PFSK-1 (cell line): Measurements from ENCODE around the gene BNIPL.

Source experiments
- FOXP2 ChIP-seq: optimal IDR thresholded peaks from 2 replicates; pipeline ENCODE3; 2011; ENCODE audit warnings: borderline replicate concordance, control low read depth, inconsistent platforms; ENCODE audit not compliant: insufficient read depth; ENCODE audit errors: extremely low read length, extremely low read depth
- POLR2AphosphoS5 ChIP-seq: IDR thresholded peaks from 2 replicates; pipeline ENCODE4 v1.6.1; 2012; ENCODE audit warnings: low read depth, mild to moderate bottlenecking, control low read depth, low read length, moderate library complexity
- SIN3A ChIP-seq: IDR thresholded peaks from 2 replicates; pipeline ENCODE4 v1.6.1; 2012; ENCODE audit warnings: mild to moderate bottlenecking, low read length, moderate library complexity, borderline replicate concordance; ENCODE audit not compliant: insufficient read depth
- TAF1 ChIP-seq: IDR thresholded peaks from 2 replicates; pipeline ENCODE4 v1.6.1; 2012; ENCODE audit warnings: low read length, control low read depth, borderline replicate concordance; ENCODE audit not compliant: insufficient read depth
- TF ChIP-seq, protein P1 (sequence below), 2 experiments: IDR thresholded peaks; 2 replicates each; pipeline versions ENCODE4 v1.6.1 to v1.8.0; 2011 to 2012; ENCODE audit warnings: low read depth in 2 of 2, low read length in 2 of 2, control low read depth in 1 of 2, inconsistent platforms in 1 of 2, mild to moderate bottlenecking in 1 of 2, moderate library complexity in 1 of 2; ENCODE audit not compliant: insufficient read depth in 1 of 2

The BNIPL gene

DNA sequence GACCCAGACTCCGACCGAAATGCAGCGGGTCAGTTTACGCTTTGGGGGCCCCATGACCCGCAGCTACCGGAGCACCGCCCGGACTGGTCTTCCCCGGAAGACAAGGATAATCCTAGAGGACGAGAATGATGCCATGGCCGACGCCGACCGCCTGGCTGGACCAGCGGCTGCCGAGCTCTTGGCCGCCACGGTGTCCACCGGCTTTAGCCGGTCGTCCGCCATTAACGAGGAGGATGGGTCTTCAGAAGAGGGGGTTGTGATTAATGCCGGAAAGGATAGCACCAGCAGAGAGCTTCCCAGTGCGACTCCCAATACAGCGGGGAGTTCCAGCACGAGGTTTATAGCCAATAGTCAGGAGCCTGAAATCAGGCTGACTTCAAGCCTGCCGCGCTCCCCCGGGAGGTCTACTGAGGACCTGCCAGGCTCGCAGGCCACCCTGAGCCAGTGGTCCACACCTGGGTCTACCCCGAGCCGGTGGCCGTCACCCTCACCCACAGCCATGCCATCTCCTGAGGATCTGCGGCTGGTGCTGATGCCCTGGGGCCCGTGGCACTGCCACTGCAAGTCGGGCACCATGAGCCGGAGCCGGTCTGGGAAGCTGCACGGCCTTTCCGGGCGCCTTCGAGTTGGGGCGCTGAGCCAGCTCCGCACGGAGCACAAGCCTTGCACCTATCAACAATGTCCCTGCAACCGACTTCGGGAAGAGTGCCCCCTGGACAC lies 11.7 kb downstream of the BNIPL start:
- TF ChIP-seq SIN3A (no peak), POLR2AphosphoS5 (peak; percentile 17; the same call in 1 of the 2 replicates), TAF1 (0 out of 2 replicates have a peak, but pooled peaks have one; percentile 1), FOXP2 (peak; percentile 60)
- TF ChIP-seq, protein P1, sequence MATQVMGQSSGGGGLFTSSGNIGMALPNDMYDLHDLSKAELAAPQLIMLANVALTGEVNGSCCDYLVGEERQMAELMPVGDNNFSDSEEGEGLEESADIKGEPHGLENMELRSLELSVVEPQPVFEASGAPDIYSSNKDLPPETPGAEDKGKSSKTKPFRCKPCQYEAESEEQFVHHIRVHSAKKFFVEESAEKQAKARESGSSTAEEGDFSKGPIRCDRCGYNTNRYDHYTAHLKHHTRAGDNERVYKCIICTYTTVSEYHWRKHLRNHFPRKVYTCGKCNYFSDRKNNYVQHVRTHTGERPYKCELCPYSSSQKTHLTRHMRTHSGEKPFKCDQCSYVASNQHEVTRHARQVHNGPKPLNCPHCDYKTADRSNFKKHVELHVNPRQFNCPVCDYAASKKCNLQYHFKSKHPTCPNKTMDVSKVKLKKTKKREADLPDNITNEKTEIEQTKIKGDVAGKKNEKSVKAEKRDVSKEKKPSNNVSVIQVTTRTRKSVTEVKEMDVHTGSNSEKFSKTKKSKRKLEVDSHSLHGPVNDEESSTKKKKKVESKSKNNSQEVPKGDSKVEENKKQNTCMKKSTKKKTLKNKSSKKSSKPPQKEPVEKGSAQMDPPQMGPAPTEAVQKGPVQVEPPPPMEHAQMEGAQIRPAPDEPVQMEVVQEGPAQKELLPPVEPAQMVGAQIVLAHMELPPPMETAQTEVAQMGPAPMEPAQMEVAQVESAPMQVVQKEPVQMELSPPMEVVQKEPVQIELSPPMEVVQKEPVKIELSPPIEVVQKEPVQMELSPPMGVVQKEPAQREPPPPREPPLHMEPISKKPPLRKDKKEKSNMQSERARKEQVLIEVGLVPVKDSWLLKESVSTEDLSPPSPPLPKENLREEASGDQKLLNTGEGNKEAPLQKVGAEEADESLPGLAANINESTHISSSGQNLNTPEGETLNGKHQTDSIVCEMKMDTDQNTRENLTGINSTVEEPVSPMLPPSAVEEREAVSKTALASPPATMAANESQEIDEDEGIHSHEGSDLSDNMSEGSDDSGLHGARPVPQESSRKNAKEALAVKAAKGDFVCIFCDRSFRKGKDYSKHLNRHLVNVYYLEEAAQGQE (IDR thresholded peaks at IDR 0.05; ENCODE audit: insufficient read depth in 1 of 2, low read depth in 2 of 2, low read length in 2 of 2), result no peak

DNA sequence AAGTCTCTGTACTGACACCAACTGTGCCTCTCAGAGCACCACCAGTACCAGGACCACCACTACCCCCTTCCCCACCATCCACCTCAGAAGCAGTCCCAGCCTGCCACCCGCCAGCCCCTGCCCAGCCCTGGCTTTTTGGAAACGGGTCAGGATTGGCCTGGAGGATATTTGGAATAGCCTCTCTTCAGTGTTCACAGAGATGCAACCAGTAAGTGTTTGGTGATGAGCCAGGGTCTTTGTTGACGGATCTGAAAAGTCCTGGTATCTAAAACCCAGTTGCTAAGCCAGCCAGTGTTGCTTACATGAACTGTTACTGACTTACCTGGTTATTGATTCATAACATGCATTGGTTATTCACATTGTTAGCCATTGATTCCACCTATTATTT lies 12.3 kb downstream of the BNIPL start:
- TF ChIP-seq FOXP2, result no peak
- no peak for TF ChIP-seq POLR2AphosphoS5
- no peak for TF ChIP-seq TAF1
- TF ChIP-seq, protein P1 (IDR thresholded peaks at IDR 0.05; ENCODE audit: insufficient read depth in 1 of 2, low read depth in 2 of 2, low read length in 2 of 2), result no peak

DNA sequence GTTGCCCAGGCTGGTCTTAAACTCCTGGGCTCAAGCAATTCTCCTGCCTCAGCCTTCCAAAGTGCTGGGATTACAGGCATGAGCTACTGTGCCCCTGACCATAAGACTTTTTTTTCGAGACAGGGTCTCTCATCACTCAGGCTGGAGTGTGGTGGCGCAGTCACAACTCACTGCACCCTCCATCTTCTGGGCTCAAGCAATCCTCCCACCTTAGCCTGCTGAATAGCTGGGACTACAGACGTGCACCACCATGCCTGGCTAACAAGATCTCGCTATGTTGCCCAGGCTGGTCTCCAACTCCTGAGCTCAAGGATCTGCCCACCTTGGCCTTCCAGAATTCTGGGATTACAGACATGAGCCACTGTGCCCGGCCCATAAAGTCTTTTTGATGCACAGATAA lies 13.1 kb downstream of the BNIPL start:
- no peak for TF ChIP-seq TAF1

DNA sequence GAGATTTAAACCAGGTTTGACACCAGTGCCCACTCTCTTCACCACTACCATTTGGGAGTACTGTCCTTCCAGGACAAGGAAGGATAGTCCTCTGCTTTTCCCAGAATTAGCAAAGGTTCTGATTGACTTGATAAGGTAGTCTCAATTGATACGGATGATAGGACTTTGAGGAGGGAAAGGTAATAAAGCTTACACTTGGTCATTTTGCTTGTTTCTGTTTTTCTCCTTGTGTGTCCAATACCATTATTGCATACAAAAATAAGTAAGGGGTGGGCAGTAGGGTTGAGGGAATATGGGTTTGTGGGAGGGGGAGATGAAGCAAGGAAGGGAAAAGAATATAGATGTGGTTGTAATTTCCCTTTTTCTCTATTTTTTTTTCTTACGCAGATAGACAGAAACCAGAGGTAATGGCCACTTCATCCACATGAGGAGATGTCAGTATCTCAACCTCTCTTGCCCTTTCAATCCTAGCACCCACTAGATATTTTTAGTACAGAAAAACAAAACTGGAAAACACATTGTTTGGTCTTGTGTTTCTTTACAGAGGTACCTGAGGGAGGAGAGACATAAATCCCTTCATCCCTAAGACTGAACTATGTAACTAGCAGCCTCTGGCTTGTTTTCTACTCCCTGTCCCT lies 13.8 kb downstream of the BNIPL start:
- no peak for TF ChIP-seq SIN3A
- TF ChIP-seq FOXP2, result no peak
- no peak for TF ChIP-seq TAF1
- TF ChIP-seq, protein P1 (IDR thresholded peaks at IDR 0.05; ENCODE audit: insufficient read depth in 1 of 2, low read depth in 2 of 2, low read length in 2 of 2), result no peak
- TF ChIP-seq POLR2AphosphoS5, result peak; percentile 60

DNA sequence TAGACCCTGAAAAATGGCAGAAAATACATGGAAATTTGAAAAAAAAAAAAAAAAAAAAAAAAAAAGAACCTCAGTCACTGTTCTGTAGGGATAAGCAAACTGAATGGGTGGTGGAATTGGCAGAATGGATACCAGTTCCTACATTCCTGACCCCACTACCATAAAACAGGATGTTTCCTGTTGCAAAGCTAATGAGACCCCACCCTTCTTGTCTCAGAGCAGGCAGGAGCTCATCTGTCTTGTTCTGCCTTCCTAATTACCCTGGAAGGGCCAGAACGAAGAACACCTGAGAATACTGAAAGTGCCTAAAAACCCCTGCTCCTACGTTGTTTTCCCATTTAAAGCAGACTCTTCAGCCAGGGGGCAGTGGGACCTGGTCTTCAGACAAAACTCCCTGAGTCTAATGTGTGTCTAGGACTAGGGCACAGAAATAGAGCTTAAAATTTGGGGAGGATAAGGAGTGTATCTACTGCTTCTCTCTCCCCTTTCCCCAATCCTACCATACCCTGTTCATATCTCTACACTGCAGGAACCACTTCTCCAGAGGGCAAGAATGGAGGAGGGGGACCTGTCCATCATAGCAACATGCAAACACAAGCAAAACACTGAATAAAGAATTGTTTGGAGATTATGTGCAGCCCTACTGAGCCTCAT lies 15.1 kb downstream of the BNIPL start:
- TF ChIP-seq SIN3A (no peak), TAF1 (no peak), FOXP2 (no peak), POLR2AphosphoS5 (no peak; the same call in 1 of the 2 replicates)
- TF ChIP-seq, protein P1 (IDR thresholded peaks at IDR 0.05; ENCODE audit: insufficient read depth in 1 of 2, low read depth in 2 of 2, low read length in 2 of 2), result no peak
